Psoas muscle (tissue), 8 donors: ENCODE data around the gene ANKRD40. TPM values are rescaled to one million over a fixed set of nuclear protein-coding genes. Genes with fewer than 3 reads are reported as not detected.
"Not testable (repeated sequence)": the region's sequence is repeated elsewhere in the genome, so short reads cannot be mapped to it uniquely, and the experiment has no call there.

ENCODE experiments used
- ATAC-seq, 4 donors: fragments of 200-7000 bp; cut with Tn5 transposase; one replicate each; pipeline ENCODE4 v1.9.1; 2020; ENCODE audit warnings: moderate library complexity in 3 of 4, mild to moderate bottlenecking in 2 of 4
- DNase-seq, 2 donors: peaks; one replicate each; pipeline ENCODE4 v3.0.0-alpha.2; 2020
- H3K27ac ChIP-seq: fragments of 200-600 bp; one replicate; pipeline ENCODE4 v1.8.0; 2022
- H3K27me3 ChIP-seq, 3 donors: fragments of 200-600 bp in 1 of 3; one replicate each; pipeline versions ENCODE4 v1.6.1 to v1.8.0; 2013 to 2022; ENCODE audit warnings: low read length in 2 of 3, mild to moderate bottlenecking in 2 of 3, moderate library complexity in 1 of 3; ENCODE audit not compliant: insufficient read depth in 3 of 3
- H3K36me3 ChIP-seq, 2 donors: fragments of 200-600 bp in 1 of 2; one replicate each; pipeline versions ENCODE4 v1.6.1 to v1.8.0; 2013 to 2022; ENCODE audit warnings: low read depth in 1 of 2, mild to moderate bottlenecking in 1 of 2, moderate library complexity in 1 of 2; ENCODE audit not compliant: insufficient read depth in 1 of 2
- H3K4me1 ChIP-seq: fragments of 200-600 bp; one replicate; pipeline ENCODE4 v1.8.0; 2022
- H3K4me3 ChIP-seq: fragments of 200-600 bp; one replicate; pipeline ENCODE4 v1.8.0; 2022; ENCODE audit warnings: mild to moderate bottlenecking
- H3K9me3 ChIP-seq: fragments of 200-600 bp; one replicate; pipeline ENCODE4 v1.8.0; 2022
- CTCF ChIP-seq: fragments of 200-600 bp; IDR thresholded peaks from one replicate; pipeline ENCODE4 v1.8.0; 2022; ENCODE audit warnings: antibody characterized with exemption
- WGBS, 3 donors: extraction: QIAGEN DNeasy Blood & Tissue Kit; methylation state at CpG; one replicate each; pipeline versions ENCODE4 v1.1.6 to v1.1.7; 2013; 5-methylcytosine and 5-hydroxymethylcytosine counted together
- intact Hi-C, 2 donors: fragments of 100-400 bp; cut with DNase I; formaldehyde crosslinking; loops; one replicate each; pipeline versions ENCODE4 v1.11.0 to v1.14.2; 2022
- polyA plus RNA-seq, 3 donors: library from polyadenylated mRNA; stranded (reverse); fragments of 200-250 nt; gene quantifications; one replicate each; pipeline ENCODE4 v1.2.3, GENCODE V29; 2013
- total RNA-seq, 4 donors: library from RNA; stranded (reverse); fragmentation: NEBNext Ultra II Directional in 2 of 4; extraction: Animal tissue kit (Norgen Biotek cat#: 25700) in 2 of 4; gene quantifications; one replicate each; pipeline versions ENCODE4 v1.2.1 to v1.2.4, GENCODE V29; 2021 to 2023
- donor health status: healthy with polysubstance abuse.
- donor health status: DM: no; HTN: no; CAD: no; lungs with moderate emphysema.
- donor health status: Bipolar disorder and iron deficiency.
- donor health status: healthy.
- donor health status: DM: yes; HTN: yes; CAD: no.
- donor health status: DM: no; HTN: no; CAD: no.
- donor health status: DM: no; HTN: no; CAD: no.
- donor health status: DM: yes; HTN: yes; CAD: no.

Gene ANKRD40
- total and polyA plus RNA-seq, 7 donors = 42.6 to 155 (median 105) TPM

DNA sequence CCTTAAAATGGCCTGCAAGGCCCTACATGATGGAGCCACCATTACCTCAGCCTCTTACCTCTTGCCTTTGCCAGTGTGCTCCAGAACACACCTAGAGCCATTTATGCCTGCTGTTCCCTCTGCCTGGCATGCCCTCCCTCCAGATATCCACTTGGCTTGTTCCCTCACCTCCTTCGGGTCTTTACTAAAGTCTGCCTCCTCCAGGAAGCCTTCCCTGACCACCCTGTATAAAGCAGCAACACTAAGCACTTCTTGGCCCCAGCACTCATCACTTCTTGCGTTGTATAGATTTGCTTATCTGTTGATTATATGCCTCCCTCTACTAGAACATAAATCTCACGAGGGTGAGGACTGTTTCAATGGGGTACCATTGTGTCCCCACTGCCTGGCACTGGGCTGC lies 25.3 kb downstream of the ANKRD40 start:
- no peak for DNase-seq
- H3K27ac ChIP-seq = no peak overlapping the region
- no peak for ATAC-seq
- H3K9me3 ChIP-seq = no peaks in the 10 kb centered on the region
- no peaks in the 10 kb centered on the region for H3K36me3 ChIP-seq
- intact Hi-C loops = loop anchor here in 1 of 2 donors (5.0 kb wide), 2 partner anchors 50 to 130 kb away; partner anchors contain the start of gene ABCC3
- 85 to 89% (median 86%) methylated on average over 3 of the region's 3 CpGs for WGBS, 3 donors
- no peak overlapping the region for H3K4me3 ChIP-seq
- H3K4me1 ChIP-seq = peaks cover 15% of the 10 kb centered on the region
- no peak for TF ChIP-seq CTCF
- no peaks in the 10 kb centered on the region for H3K27me3 ChIP-seq

DNA sequence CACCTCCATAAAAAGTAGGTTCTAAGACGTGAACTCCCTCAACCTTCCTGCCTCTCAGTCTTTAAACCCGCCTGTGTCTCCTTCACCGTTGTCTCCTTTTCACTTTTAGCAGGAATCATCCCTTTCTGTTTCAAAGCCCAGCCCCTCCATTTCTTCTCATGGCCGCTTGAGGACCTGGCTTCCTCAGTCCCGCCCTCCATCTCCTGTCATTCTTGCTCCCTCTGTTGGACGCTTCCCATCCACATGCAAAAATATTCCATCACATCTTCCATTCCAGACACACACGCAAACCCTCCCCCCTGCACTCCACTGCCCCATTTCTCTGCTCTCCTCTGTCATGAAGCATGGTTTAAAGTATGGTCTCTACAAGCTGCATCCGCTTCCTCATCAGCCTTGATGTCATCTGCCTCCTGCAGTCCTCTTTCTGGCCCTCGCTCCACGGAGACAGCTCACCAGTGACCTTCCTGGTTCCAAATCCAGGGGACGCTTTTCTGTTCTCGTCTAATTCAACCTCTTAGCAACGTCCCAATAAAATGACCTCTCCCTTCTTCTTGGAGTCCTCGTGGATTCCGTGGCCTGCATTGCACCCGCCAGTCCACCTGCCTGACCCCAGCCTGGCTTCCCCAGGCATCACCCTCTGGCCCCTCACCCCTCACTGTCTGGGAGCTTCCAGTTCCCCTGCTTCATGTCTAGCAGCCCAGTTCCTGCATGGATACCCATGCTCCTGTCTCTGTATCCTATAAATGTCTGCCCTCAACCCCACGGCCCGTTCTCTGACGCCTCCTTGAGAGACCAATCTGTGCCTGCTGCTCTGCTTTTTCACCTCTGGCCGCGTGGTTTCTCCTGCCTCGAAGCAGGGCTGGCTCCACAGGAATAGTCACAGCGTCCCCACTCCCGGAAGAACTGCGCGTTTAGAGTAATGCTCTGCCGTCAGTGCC lies 26.2 kb downstream of the ANKRD40 start:
- 60 to 67% (median 65%) methylated on average over 27 of the region's 27 CpGs for WGBS, 3 donors
- no peaks in the 10 kb centered on the region for H3K27me3 ChIP-seq
- H3K27ac ChIP-seq = no peak overlapping the region
- no peak overlapping the region for H3K4me3 ChIP-seq
- peak; percentile 21 for TF ChIP-seq CTCF
- no peak for DNase-seq
- peak in 3 of 4 donors; percentile 17 to 51 (median 32) for ATAC-seq
- H3K9me3 ChIP-seq = no peaks in the 10 kb centered on the region
- peaks cover 8% of the 10 kb centered on the region for H3K4me1 ChIP-seq
- H3K36me3 ChIP-seq = no peaks in the 10 kb centered on the region
- intact Hi-C loops = loop anchor here in 1 of 2 donors (5.0 kb wide), 2 partner anchors 49 to 129 kb away; partner anchors contain the start of gene ABCC3

DNA sequence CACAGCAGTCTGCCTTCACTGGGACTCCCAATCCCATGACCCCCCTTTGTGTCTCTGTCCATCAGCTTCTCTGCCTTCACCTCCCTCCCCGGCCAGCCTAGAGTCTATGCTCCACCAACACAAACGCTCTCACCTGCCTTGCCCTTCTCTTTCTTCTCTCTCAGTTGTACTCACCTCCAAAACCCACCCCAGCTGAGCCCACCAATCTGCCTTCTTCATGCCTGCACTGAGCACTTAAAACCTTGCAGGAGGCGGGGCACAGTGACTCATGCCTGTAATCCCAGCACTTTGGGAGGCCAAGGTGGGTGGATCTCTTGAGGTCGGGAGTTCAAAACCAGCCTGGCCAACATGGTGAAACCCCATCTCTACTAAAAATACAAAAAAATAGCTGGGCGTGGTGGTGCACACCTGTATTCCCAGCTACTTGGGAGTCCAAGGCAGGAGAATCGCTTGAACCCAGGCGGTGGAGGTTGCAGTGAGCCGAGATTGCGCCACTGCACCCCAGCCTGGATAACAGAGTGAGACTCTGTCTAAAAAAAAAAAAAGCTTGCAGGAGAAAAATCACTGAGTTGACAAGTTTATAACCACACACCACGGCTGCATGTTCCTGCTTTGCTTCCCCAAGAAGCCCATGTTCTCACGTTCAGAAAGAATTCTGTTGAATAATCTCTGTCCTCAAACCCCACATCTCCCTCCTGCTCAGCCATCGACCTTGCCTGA lies 27.0 kb downstream of the ANKRD40 start:
- ATAC-seq, DNase-seq, H3K9me3 ChIP-seq, H3K36me3 ChIP-seq, H3K27ac ChIP-seq, H3K4me1 ChIP-seq, H3K27me3 ChIP-seq, H3K4me3 ChIP-seq: not testable (repeated sequence)
- intact Hi-C loops = loop anchor here in 1 of 2 donors (5.0 kb wide), 2 partner anchors 48 to 128 kb away; partner anchors contain the start of gene ABCC3
- WGBS, 3 donors = 74 to 80% (median 75%) methylated on average over 12 of the region's 12 CpGs

GRCh38 chr17:50680126-50680525 lies 27.6 kb downstream of the ANKRD40 start:
- Histone ChIP-seq H3K27me3 (no peaks in the 10 kb centered on the region), H3K4me1 (no peaks in the 10 kb centered on the region), H3K36me3 (no peaks in the 10 kb centered on the region), H3K9me3 (no peaks in the 10 kb centered on the region), H3K4me3 (no peak overlapping the region), H3K27ac (no peak overlapping the region)
- intact Hi-C loops = loop anchor here in 1 of 2 donors (5.0 kb wide), 2 partner anchors 48 to 128 kb away; partner anchors contain the start of gene ABCC3
- TF ChIP-seq CTCF = no peak
- ATAC-seq (no peak), DNase-seq (no peak)
- 95 to 96% (median 95%) methylated on average over 5 of the region's 5 CpGs for WGBS, 3 donors
